GM12801 (cell line): ENCODE measurements around the gene SEPTIN12.

Experiments used
- CTCF ChIP-seq: IDR thresholded peaks from one replicate; pipeline ENCODE4 v1.5.1; 2011; ENCODE audit warnings: control low read depth; ENCODE audit not compliant: insufficient read length; ENCODE audit errors: extremely low read depth

SEPTIN12 gene

GRCh38 chr16:4746991-4747574 is 41.1 kb downstream of the SEPTIN12 start:
- TF ChIP-seq CTCF: no peak

- TF ChIP-seq CTCF: no peak
These were observed 41.9 kb downstream of the SEPTIN12 start for GRCh38 chr16:4746215-4746614.

- TF ChIP-seq CTCF: no peak
These were observed 42.9 kb downstream of the SEPTIN12 start for GRCh38 chr16:4745274-4745569.

- TF ChIP-seq CTCF: no peak
These were observed 43.4 kb downstream of the SEPTIN12 start for GRCh38 chr16:4744555-4745273.

GRCh38 chr16:4743226-4743878 is 44.8 kb downstream of the SEPTIN12 start:
- TF ChIP-seq CTCF: no peak

GRCh38 chr16:4737545-4737944 is 50.6 kb downstream of the SEPTIN12 start:
- no peak for TF ChIP-seq CTCF

GRCh38 chr16:4736546-4736945 is 51.6 kb downstream of the SEPTIN12 start:
- no peak for TF ChIP-seq CTCF
